NOMO-1 treated with dmso at 0.1 percent for 144 hours (cell line): ENCODE measurements around the gene KRTAP12-1.

ENCODE experiments used
- DNase-seq: peaks from one replicate; lab custom pipeline; 2025; ENCODE audit not compliant: unreplicated experiment; lab: John Stamatoyannopoulos, UW

The KRTAP12-1 gene, protein sequence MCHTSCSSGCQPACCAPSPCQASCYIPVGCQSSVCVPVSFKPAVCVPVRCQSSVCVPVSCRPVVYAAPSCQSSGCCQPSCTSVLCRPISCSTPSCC

DNA sequence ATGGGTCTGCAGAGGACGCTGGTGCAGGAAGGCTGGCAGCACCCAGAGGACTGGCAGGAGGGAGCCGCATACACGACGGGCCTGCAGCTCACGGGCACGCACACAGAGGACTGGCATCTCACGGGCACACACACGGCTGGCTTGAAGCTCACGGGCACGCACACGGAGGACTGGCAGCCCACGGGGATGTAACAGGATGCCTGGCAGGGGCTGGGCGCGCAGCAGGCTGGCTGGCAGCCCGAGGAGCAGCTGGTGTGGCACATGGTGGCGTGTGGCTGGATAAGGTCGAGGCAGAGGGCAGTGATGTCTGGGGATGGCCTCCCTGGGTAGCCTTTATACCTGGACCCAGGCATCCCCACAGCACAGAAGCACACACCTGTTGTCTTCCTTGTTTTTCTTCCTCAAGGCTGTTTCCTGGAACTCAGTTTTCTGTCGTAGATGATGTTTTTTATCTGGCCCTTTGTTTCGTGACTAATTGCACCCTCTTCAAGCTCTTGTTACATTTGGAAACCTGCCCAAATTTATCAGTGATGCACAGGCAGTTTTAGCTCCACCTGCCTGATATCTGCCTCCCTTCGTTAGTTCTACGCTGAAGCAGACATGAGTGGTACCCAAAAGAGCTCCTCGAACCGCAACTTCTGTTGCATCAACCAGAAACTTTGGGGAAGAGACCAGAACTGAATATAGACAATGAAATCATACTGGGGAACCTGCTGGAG is at the start of gene KRTAP12-1:
Gene KRTAP12-1 (minus strand): TSS at position 303 of the 719 bp plus-strand sequence. CDS start 40 bp downstream, at position 263.
- no peak for DNase-seq

DNA sequence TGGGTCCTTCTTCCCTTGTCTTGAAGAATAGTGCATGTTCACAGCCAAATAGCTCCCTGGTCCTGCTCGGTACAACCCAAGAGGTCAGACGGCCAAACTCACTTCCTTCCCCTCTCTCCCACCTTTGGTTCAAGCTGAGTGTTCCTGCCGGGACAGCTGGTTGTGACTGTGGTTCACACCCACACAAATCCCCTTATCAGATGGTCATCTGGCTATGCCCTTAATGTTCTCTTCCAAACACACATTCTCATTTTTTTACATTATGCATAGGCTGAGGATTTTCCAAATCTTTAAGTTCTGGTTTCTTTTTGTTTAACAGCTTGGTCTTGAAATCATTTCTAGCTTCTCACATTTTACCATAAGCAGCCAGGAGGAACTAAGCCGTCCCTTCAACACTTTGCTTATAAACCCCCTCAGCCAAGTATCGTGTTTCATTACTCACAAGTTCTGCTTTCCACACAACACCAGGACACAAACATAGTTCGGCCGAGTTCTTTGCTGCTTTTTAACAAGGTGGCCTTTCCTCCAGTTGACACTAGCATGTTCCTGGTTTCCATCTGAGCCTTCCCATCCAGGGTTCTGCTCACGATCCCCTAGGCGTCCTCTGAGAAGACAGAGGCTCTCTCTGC is 49.1 kb upstream of the KRTAP12-1 start:
- DNase-seq = peak; percentile 18

DNA sequence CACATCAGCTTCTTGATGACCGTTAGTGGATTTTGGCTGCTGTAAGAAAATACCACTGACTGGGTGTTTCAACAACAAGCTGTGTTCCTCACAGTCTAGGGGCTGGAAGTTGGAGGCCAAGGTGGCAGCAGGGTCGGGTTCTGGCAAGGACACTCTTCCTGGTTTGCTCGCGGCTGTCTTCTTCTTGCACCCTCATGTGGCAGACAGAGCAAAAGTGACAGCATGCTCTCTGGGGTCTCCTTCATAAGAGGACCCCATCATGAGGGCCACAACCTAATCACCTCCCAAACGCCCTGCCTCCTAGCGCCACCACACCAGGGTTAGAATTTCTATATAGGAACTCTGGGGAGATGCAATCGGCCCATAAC is 48.0 kb upstream of the KRTAP12-1 start:
- no peak for DNase-seq

DNA sequence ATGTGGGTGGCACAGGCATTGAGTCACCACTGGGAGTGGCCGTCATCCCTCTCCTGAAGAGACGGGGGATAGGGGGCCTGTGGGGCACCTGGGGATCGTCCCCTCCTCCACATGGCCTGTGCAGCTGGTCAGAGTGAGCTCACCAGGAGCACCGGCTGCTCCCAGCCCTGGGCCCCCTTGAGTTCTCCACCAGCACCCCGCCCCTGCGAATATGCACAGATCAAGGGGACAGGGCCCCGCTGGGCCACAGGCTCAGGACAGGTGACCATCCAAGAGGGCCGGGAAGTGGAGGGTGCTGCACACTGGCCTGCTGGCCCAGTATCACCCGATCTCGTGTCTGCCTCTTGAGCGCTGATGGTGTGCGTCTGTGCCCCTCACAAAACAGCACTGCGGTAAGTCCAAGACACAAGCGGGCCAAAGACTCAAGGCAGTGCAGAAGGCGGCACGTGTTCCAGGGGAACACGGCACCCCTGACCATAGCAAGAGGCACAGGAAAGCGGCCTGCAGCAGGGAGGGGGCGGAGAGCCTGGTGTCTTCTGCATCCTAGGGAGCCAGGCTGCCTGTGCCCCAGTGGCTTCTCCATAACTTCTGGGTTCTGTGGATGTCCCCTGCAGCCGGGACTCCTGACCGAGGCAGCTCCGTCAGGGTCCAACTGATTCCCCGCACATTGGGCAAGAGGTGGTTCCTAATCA is 47.5 kb upstream of the KRTAP12-1 start:
- no peak for DNase-seq

DNA sequence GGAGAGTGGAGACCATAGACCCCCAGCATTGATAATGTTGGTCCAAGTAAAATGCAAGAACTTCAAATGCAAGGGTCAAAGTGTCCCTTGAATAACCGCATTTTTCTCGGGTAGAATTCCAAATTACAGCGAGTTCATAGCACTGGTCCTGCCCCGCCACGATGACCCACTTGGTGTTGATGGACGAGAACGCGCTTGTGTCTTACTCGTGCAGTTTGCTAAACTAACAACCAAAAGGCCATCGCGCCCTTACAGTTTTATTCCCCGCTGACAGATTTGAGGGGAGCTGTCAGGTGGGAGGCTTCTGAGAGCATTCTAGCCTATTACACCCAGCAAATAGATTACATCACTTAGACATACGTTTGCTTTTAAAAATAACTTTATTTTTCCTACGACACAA is 46.8 kb upstream of the KRTAP12-1 start:
- DNase-seq = no peak

DNA sequence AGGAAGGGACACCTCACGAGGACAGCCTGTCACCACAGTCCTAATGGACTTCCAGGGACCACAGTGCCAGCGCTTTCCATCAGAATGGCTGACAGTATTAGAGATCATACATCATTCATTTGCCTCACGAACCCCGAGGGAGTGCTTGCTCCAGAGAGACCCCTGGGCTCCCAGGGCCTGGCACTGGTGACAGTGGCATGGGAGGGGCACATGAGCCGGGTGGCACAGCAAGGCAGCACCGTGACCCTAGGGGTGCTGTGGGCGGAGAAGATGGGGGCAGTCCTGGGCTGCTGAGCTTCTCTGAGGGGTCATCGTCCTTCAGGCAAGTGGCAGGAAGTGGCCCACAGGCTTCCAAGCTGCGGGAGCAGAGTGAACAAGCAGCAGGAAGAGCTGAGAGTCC is 45.8 kb upstream of the KRTAP12-1 start:
- no peak for DNase-seq

DNA sequence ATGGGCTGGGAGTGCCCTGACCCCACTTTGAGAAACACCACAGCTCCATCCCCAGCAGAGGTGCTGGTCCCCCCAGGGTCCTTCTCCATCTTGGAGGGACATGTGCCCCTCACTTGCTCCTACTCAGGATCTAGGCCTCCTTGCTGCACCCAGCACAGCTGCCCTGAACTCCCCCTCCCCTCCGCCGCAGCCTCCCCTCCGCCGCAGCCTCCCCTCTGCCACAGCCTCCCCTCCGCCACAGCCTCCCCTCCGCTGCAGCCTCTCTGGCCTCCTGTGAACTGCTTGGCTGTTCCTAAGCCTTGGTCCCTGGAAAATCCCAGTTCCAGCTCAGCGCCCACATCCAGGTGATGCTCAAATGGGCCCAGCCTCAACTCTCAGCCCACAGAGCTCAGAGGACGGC is 45.4 kb upstream of the KRTAP12-1 start:
- DNase-seq = no peak

DNA sequence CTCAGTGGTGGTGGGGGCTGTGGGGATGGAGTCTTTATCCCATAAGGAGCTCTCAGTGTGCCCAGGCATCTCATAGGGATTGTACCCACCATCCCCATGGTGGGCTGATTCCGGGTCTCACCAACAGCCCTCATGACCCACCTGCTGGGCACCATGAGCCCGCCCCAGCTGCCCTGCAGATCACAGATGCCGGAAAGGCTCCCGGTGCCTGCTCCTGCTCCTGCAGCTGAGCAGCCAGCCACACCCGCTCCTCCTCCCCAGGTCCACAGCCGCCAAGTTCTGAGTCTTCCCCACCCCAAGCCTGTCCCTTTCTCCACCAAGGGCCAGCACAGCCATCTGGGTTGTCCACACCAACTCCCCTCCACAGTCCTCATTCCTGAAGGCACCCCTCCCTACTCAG is 44.9 kb upstream of the KRTAP12-1 start:
- DNase-seq = no peak

DNA sequence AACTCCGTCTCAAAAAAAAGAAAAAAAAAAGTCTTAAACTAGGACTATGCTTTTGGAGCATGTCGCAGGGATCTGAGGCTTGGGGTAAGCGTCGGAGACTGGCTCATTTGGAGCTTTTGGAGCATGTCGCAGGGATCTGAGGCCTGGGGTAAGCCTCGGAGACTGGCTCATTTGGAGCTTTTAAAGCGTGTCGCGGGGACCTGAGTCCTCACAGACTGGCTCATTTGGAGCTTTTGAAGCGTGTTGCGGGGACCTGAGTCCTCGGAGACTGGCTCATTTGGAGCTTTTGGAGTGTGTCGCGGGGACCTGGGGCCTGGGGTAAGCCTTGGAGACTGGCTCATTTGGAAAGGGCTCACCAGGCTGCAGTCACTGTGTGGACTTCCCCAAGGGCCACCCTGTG is 43.0 kb upstream of the KRTAP12-1 start:
- no peak for DNase-seq

DNA sequence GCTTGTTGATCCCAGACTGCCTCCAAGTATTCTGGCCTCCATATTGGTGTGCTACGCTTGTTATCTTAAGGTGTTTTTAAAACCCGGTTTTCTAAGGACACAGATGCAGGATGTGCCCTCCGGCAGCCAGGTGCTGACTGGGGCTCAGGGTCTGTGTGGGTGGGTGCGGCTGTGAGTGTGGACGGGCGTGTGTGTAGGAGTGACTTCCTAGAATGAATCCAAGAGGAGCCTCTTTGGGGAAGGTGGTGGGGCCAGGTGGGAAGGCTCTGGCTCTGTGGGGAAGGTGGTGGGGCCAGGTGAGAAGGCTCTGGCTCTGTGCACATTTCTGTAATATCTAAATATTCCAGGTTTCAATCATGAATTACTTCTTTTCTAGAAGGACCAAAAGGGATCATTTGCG is 42.2 kb upstream of the KRTAP12-1 start:
- no peak for DNase-seq

DNA sequence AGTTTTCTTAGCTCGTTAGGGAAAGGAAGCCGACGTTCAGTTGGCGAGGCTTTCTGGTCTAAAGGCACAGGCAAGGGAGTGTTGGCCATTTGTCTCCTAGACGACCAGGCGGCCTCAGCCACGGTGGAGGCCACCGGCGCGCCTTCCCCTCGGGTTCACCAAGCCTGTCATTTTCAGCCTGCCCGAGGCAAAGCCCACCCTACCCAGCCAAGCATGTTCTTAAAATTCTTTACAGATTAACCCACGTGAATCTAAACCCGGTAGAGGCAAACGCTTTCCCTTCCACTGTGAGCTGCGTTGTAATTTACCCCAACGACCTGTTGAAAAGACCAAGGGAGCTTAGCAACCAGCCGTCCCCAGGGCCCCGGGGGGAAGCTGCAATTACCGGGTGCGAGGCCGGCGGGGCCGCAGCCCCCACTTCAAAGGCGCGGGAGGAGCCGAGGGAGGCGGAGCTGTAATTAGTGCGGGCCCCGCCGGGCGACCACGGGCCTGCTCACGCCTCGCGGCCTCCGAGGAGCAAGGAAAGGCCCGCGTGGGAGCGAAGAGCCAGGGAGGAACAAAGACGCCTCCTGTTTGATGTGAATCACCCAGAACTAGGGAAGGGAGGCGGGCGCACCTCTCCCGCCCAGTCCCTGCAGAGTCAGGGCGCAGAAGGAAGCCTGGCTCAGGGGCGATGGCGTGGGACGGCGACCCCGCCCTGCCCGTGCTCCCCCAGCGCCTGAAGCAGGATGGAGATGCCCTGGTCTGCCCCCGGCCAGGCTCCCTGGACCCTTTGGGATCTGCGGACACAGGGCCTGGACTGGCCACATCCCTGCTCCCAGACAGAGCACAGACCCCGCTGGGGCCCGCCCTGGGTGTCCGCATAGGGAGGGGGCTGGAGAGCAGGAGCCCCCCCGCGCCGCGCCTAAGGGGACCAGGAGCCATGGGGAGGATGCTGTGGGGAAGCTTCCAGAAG is 41.5 kb upstream of the KRTAP12-1 start:
- DNase-seq = no peak

DNA sequence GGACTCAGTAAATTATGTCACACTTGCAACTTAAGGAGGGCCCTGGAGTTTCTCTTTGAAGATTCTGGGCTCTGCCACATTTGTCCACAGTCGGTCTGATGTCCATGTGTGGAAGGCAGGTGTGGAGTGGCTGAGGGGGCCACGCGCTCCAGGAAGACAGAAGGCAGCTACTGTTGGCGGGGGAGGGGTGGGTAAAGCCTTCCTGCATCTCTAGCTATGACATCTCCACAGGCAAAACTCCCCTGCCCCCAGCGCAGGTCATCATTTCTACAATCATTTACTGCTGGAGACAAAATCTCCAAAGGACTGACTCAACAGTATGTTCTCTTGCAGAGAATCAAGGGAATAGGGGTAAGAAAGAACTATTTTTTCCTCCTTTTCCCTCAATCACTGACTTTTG is 40.8 kb upstream of the KRTAP12-1 start:
- DNase-seq = no peak

DNA sequence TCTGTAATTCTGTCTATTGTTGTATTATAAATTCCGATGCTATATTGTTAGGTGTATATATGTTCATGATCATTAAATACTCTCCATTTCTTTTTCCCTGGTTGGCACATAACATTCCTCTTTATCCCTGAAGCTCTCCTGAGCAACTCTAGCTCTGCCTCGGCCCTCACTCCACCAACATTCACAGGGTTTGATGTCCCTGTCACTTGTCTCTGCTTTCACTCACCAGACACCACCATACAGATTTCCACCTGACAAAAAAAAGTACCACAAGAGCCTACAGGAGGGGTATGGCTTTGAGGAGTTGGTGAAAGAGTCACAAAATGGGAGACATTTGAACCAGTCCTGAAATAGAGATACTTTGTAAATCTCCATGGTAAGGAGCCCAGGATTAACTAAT is 38.2 kb upstream of the KRTAP12-1 start:
- no peak for DNase-seq

DNA sequence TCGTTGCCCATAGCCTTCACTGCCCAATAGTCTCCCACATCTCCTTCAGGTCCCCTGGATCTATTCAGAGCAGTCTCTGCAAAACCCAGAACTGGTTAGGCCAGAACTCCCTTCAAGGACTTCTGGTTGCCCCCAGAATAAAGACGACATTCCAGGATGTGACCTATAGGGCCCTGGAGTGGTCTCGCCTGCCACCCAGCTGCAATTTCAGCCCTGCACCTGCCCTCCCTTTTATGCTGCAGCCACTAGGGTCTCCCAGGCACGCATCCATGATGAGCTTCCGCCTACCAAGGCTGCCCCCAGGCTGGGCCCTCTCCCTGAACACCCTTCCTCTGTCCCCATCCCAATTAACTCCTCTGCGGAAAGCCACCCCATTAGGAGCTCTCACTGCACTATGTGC is 36.6 kb upstream of the KRTAP12-1 start:
- no peak for DNase-seq

DNA sequence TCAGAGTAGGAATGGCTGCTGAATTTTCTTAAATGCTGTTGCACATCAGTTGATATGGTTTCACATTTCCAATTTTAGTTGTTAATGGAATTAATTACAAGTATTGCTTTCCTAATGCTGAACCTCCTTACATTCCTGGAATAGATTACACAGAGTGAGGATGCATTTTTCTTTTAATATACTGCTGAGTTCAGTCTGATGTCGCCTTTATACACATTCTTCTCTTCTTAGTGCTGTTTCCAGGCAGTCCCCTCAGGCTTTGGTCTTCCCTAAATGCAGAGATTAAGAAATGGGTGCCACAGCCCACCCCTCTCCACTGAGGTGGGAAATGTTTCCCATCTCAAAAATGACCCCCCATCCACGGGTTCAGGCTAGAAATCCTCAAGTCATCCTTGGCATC is 36.1 kb upstream of the KRTAP12-1 start:
- DNase-seq = no peak

DNA sequence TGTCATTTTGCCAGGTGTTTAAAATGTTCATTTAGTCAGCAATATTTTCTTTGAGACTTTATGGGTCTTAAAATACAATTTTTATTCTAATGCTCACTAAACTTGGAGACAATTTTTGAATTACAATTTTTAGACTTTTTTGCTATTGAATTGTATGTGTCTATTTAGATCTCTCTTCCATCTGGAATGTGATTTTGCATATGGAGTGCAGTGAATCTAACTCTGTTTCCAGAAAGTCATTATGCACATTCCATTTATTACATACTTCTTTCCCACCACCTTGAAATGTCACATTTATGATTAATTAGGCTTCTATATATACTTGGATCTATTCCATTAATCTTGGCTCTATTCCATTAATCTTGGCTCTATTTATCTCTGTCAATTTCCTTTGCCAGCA is 35.0 kb upstream of the KRTAP12-1 start:
- DNase-seq = no peak

DNA sequence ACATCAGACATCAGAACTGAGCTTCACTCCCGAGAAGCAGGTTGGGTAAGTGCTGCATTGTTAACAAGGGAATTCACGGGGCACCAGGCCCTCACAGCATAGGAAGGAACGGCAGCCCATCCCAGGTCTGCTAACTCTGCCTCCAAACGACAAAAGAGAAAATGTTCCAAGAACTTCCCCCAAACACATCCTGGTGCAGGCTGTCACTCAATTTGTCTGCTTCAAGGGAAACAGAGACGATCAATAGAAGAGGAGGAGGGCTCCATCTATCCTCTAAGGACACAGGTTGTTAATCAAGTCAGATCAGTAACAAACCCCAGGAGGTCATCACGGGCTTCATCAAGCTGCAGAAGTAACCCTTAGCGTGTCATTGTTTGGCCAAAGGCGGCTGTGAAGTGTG is 32.9 kb upstream of the KRTAP12-1 start:
- DNase-seq = no peak

DNA sequence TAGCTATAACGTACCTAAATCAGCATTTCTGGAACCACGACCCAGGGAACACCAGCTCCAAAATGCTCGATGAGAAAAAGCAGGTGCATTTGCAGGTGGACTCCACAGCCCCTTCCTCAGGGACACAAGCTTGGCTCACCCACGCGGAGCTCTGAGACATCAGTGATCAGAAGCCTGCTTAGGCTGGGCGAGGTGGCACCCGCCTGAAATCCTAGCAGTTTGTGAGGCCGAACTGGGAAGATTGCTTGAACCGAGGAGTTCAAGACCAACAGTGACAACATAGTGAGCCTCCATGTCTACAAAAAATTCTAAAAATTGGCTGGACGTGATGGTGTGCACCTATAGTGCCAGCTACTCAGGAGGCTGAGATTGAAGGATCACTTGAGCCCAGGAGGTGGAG is 31.9 kb upstream of the KRTAP12-1 start:
- DNase-seq = no peak

DNA sequence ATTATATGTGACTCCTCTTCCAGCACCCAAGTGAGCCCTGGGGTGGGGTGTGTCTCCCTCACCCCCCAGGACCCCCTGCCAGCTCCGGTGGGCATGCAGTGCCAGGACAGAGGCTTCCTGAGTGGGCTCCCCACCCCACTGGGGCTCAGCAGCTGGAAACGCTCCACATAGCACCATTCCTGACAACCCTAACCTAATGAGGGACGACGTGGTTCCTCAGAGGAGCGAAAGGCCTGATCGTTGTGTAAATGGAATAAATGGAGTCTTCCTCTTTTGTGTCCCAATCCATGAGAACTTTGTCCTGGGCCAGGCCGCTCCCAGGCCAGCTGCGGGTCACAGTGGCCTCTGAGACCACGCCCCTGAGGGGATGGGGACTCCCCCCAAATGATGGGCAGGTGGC is 31.2 kb upstream of the KRTAP12-1 start:
- DNase-seq = no peak

DNA sequence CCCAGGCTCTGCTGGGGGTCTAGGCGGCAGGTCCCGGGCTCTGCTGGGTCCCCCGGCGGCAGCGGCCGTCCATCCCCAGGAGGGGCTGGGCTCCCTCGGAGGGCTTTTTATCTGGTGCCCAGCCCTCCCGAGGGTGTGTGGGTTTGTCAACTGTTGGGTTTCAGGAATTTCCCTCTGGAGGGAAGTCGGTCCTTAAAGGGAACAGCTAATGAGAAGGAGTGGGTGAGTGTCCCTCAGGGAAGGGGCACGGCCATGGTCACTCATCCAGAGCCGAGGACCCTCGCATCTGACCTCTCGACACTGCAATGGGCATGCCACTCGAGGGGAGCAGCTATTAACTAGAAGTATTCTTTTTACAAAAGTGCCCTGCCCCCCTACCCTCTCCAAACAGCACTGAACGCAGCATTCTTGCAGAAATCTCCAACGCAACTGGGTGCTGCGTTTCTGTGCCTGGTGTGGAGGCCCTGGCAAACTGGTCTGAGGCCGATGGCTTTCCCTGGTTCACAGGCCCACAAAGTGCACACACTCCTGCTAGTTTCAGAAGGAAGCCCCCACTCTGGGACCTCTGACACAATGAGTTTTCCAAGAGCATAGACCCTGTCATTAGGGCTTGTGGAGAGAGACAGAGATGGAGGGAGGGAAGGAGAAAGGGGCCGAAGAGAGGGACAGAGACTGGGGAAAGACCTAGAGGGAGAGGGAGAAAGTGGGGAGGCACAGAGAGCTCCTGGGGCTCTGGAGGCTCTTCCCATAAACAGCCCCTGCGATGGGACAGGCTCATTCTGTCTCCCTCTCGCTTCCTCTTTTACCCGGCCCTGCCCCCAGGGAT is 30.5 kb upstream of the KRTAP12-1 start:
- DNase-seq = no peak
